ENCODE measurements around the gene OR5B3. TPM values are rescaled to one million over a fixed set of nuclear protein-coding genes. Genes with fewer than 3 reads are reported as not detected.

OR5B3 gene
- polyA plus RNA-seq, 2 of the 4 experiments (the other 2 are of a cell fraction), result not detected

GRCh38 chr11:58358969-58359368, 47.7 kb downstream of the OR5B3 start, which contains the start of gene OR5B17:
OR5B17 (minus strand) TSS chr11:58359069; CDS start chr11:58359069, 0 bp downstream.
- ChIA-PET POLR2A (no interaction called here), CTCF (no interaction called here)
- Histone ChIP-seq H3K27ac (no peak within 1 kb of the TSS), H3K4me1 (no peaks in the 10 kb centered on the region), H3K4me3 (no peak within 1 kb of the TSS), H3K4me2 (no peak within 1 kb of the TSS), H3K9me3 (no peaks in the 10 kb centered on the region)
- 2% methylated on average over 1 of the region's 1 CpG for WGBS (ENCODE audit: missing lambda C conversion rate)
- FAIRE-seq (no peak), ATAC-seq (no peak), DNase-seq (ENCODE audit: low read depth in 1 of 2, low spot score in 1 of 2) (no peak)
- TF ChIP-seq KDM5A (IDR thresholded peaks at IDR 0.05), result no peak

GRCh38 chr11:58354727-58355126, 51.9 kb downstream of the OR5B3 start:
- TF ChIP-seq JUN (IDR thresholded peaks at IDR 0.05) (no peak), MAFK (IDR thresholded peaks at IDR 0.05; ENCODE audit: partially characterized antibody) (peak; percentile 77), RNF2 (IDR thresholded peaks at IDR 0.05; ENCODE audit: borderline replicate concordance, low read depth) (no peak), TFCP2L1 (CRISPR knock-in tag; IDR thresholded peaks at IDR 0.05) (no peak), EP300 (IDR thresholded peaks at IDR 0.05) (no peak)
- Histone ChIP-seq H3K9me3 (no peaks in the 10 kb centered on the region), H3K4me1 (no peaks in the 10 kb centered on the region), H3K27ac (no peak overlapping the region), H3K4me3 (no peak overlapping the region), H3K4me2 (no peak overlapping the region)
- ATAC-seq (no peak), FAIRE-seq (no peak), DNase-seq (ENCODE audit: low read depth in 1 of 2, low spot score in 1 of 2) (no peak)
- POLR2A ChIA-PET, result no interaction called here
- 0% methylated on average over 3 of the region's 3 CpGs for WGBS (ENCODE audit: missing lambda C conversion rate)
- CTCF ChIA-PET, result no interaction called here

Other genes starting within 250 kb of the OR5B3 start
- not detected in 2 replicates for gene OR9Q2, start 217.8 kb downstream of the OR5B3 start, polyA plus RNA-seq (2011; rRNA removed)
- not detected in 3 replicates for gene OR9Q2, start 217.8 kb downstream of the OR5B3 start, polyA plus RNA-seq (2017; fragmentation: RNase III; extraction: RNeasy Plus Mini Kit Qiagen cat#74134 plus additional on column Dnase treatment)
- not detected in 2 replicates for gene OR1S2, start 202.7 kb downstream of the OR5B3 start, polyA plus RNA-seq (2011; rRNA removed)
- not detected in 3 replicates for gene OR1S2, start 202.7 kb downstream of the OR5B3 start, polyA plus RNA-seq (2017; fragmentation: RNase III; extraction: RNeasy Plus Mini Kit Qiagen cat#74134 plus additional on column Dnase treatment)
- gene OR1S1, start 194.2 kb downstream of the OR5B3 start, polyA plus RNA-seq (2011; rRNA removed), result not detected in 2 replicates
- gene OR1S1, start 194.2 kb downstream of the OR5B3 start, polyA plus RNA-seq (2017; fragmentation: RNase III; extraction: RNeasy Plus Mini Kit Qiagen cat#74134 plus additional on column Dnase treatment), result not detected in 3 replicates
- gene OR10Q1, start 178.0 kb downstream of the OR5B3 start, polyA plus RNA-seq (2011; rRNA removed), result not detected in 2 replicates
- not detected in 3 replicates for gene OR10Q1, start 178.0 kb downstream of the OR5B3 start, polyA plus RNA-seq (2017; fragmentation: RNase III; extraction: RNeasy Plus Mini Kit Qiagen cat#74134 plus additional on column Dnase treatment)
- not detected in 2 replicates for gene OR10W1, start 138.6 kb downstream of the OR5B3 start, polyA plus RNA-seq (2011; rRNA removed)
- not detected in 3 replicates for gene OR10W1, start 138.6 kb downstream of the OR5B3 start, polyA plus RNA-seq (2017; fragmentation: RNase III; extraction: RNeasy Plus Mini Kit Qiagen cat#74134 plus additional on column Dnase treatment)
- gene OR5B17, start 47.8 kb downstream of the OR5B3 start, polyA plus RNA-seq (2011; rRNA removed), result not detected in 2 replicates
- not detected in 3 replicates for gene OR5B17, start 47.8 kb downstream of the OR5B3 start, polyA plus RNA-seq (2017; fragmentation: RNase III; extraction: RNeasy Plus Mini Kit Qiagen cat#74134 plus additional on column Dnase treatment)
- gene OR5B2, start 21.2 kb upstream of the OR5B3 start, polyA plus RNA-seq (2011; rRNA removed), result not detected in 2 replicates
- not detected in 3 replicates for gene OR5B2, start 21.2 kb upstream of the OR5B3 start, polyA plus RNA-seq (2017; fragmentation: RNase III; extraction: RNeasy Plus Mini Kit Qiagen cat#74134 plus additional on column Dnase treatment)
- not detected in 2 replicates for gene OR5B12, start 35.4 kb upstream of the OR5B3 start, polyA plus RNA-seq (2011; rRNA removed)
- gene OR5B12, start 35.4 kb upstream of the OR5B3 start, polyA plus RNA-seq (2017; fragmentation: RNase III; extraction: RNeasy Plus Mini Kit Qiagen cat#74134 plus additional on column Dnase treatment), result not detected in 3 replicates
- gene OR5B21, start 101.2 kb upstream of the OR5B3 start, polyA plus RNA-seq (2011; rRNA removed), result not detected in 2 replicates
- not detected in 3 replicates for gene OR5B21, start 101.2 kb upstream of the OR5B3 start, polyA plus RNA-seq (2017; fragmentation: RNase III; extraction: RNeasy Plus Mini Kit Qiagen cat#74134 plus additional on column Dnase treatment)
- 6.6 and 6.7 TPM in 2 replicates for gene LPXN, start 169.0 kb upstream of the OR5B3 start, polyA plus RNA-seq (2011; rRNA removed)
- 2.5 to 2.9 TPM (median 2.5 TPM) in 3 replicates for gene LPXN, start 169.0 kb upstream of the OR5B3 start, polyA plus RNA-seq (2017; fragmentation: RNase III; extraction: RNeasy Plus Mini Kit Qiagen cat#74134 plus additional on column Dnase treatment)
- 52.3 and 66.9 TPM in 2 replicates for gene ZFP91, start 172.2 kb upstream of the OR5B3 start, polyA plus RNA-seq (2011; rRNA removed)
- gene ZFP91, start 172.2 kb upstream of the OR5B3 start, polyA plus RNA-seq (2017; fragmentation: RNase III; extraction: RNeasy Plus Mini Kit Qiagen cat#74134 plus additional on column Dnase treatment), result 45.0 to 48.5 TPM (median 47.7 TPM) in 3 replicates
- gene CNTF, start 215.8 kb upstream of the OR5B3 start, polyA plus RNA-seq (2011; rRNA removed), result 1.3 and 1.8 TPM in 2 replicates
- 0.91 to 1.3 TPM (median 1.2 TPM) in 3 replicates for gene CNTF, start 215.8 kb upstream of the OR5B3 start, polyA plus RNA-seq (2017; fragmentation: RNase III; extraction: RNeasy Plus Mini Kit Qiagen cat#74134 plus additional on column Dnase treatment)

All from A549 (cell line).